Vagina (tissue), 2 donors: ENCODE data around the gene CTSA.

Experiments used
- POLR2A ChIP-seq, 2 donors: fragments of 450-650 bp; IDR thresholded peaks; one replicate each; pipeline ENCODE4 v1.6.1; 2017; ENCODE audit warnings: antibody characterized with exemption in 2 of 2, mild to moderate bottlenecking in 2 of 2, moderate library complexity in 2 of 2
- TF ChIP-seq, protein P1 (sequence below), 3 experiments: fragments of 450-650 bp in 2 of 3; fragments of 200-600 bp in 1 of 3; sonication (generic) in 1 of 3; IDR thresholded peaks; one replicate each; pipeline ENCODE4 v1.5.1; 2017 to 2019; ENCODE audit warnings: antibody characterized with exemption in 3 of 3, mild to moderate bottlenecking in 2 of 3, moderate library complexity in 2 of 3

DNA sequence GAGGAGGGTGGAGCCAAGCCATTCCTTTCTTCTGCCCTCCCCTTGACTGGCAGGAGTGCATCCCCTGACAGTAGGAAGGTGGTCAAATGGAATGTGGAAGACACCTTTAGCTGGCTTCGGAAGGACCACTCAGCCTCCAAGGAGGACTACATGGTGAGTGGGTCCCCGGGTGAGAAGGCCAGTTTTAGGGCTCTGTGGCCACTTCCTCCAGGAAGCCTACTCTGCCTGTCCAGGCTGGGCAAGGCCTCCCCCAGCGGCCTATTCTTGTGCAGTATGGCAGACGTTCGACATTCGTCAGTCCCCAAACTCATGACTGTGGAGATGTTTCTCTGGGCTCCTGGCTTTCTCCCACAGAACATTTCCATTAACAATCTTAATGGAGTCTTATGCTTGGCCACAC is 52.5 kb downstream of the CTSA start:
- TF ChIP-seq, protein P1, sequence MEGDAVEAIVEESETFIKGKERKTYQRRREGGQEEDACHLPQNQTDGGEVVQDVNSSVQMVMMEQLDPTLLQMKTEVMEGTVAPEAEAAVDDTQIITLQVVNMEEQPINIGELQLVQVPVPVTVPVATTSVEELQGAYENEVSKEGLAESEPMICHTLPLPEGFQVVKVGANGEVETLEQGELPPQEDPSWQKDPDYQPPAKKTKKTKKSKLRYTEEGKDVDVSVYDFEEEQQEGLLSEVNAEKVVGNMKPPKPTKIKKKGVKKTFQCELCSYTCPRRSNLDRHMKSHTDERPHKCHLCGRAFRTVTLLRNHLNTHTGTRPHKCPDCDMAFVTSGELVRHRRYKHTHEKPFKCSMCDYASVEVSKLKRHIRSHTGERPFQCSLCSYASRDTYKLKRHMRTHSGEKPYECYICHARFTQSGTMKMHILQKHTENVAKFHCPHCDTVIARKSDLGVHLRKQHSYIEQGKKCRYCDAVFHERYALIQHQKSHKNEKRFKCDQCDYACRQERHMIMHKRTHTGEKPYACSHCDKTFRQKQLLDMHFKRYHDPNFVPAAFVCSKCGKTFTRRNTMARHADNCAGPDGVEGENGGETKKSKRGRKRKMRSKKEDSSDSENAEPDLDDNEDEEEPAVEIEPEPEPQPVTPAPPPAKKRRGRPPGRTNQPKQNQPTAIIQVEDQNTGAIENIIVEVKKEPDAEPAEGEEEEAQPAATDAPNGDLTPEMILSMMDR (IDR thresholded peaks at IDR 0.05) = no peak
- no peak for TF ChIP-seq POLR2A (IDR thresholded peaks at IDR 0.05)
